Measurements from ENCODE around the gene PIP4K2B.
A peak's percentile ranks its signal among the peaks of the same experiment; 100 is the strongest.

Gene PIP4K2B

GRCh38 chr17:38779965-38780752 is 19.2 kb downstream of the PIP4K2B start:
- DNase-seq (ENCODE audit: low read depth) = no peak

- no peak for DNase-seq (ENCODE audit: low read depth)
Observed at GRCh38 chr17:38777641-38778250, 21.6 kb downstream of the PIP4K2B start.

- no peak for DNase-seq (ENCODE audit: low read depth)
Observed at GRCh38 chr17:38773258-38773657, 26.1 kb downstream of the PIP4K2B start.

- DNase-seq (ENCODE audit: low read depth) = no peak
Observed at GRCh38 chr17:38768417-38768816, 30.9 kb downstream of the PIP4K2B start.

GRCh38 chr17:38766341-38766740 is 33.0 kb downstream of the PIP4K2B start:
- no peak for DNase-seq (ENCODE audit: low read depth)

- no peak for DNase-seq (ENCODE audit: low read depth)
Observed at GRCh38 chr17:38762231-38762630, 37.1 kb downstream of the PIP4K2B start.

- no peak for DNase-seq (ENCODE audit: low read depth)
Observed at GRCh38 chr17:38761612-38762011, 37.7 kb downstream of the PIP4K2B start.

GRCh38 chr17:38753071-38753506 is 46.3 kb downstream of the PIP4K2B start:
- no peak for DNase-seq (ENCODE audit: low read depth)

- peak; percentile 89 for DNase-seq (ENCODE audit: low read depth)
Observed at GRCh38 chr17:38752308-38753070, 46.9 kb downstream of the PIP4K2B start, which contains the start of gene PSMB3. PSMB3 (plus strand) TSS chr17:38752741; CDS start chr17:38752827, 86 bp downstream.

GRCh38 chr17:38751808-38752307 is 47.5 kb downstream of the PIP4K2B start:
- DNase-seq (ENCODE audit: low read depth) = no peak

- no peak for DNase-seq (ENCODE audit: low read depth)
Observed at GRCh38 chr17:38751144-38751807, 48.1 kb downstream of the PIP4K2B start.

GRCh38 chr17:38750312-38751121 is 48.8 kb downstream of the PIP4K2B start:
- no peak for DNase-seq (ENCODE audit: low read depth)

- no peak for DNase-seq (ENCODE audit: low read depth)
Observed at GRCh38 chr17:38750044-38750311, 49.4 kb downstream of the PIP4K2B start.

GRCh38 chr17:38749223-38750043 is 49.9 kb downstream of the PIP4K2B start:
- no peak for DNase-seq (ENCODE audit: low read depth)

- no peak for DNase-seq (ENCODE audit: low read depth)
Observed at GRCh38 chr17:38748892-38749222, 50.5 kb downstream of the PIP4K2B start.

- DNase-seq (ENCODE audit: low read depth) = no peak
Observed at GRCh38 chr17:38748149-38748891, 51.0 kb downstream of the PIP4K2B start, which contains the start of gene PCGF2. PCGF2 (minus strand) TSS chr17:38748336; CDS start chr17:38740402, 7,934 bp downstream.

GRCh38 chr17:38747463-38748148 is 51.8 kb downstream of the PIP4K2B start:
- no peak for DNase-seq (ENCODE audit: low read depth)

GRCh38 chr17:38746849-38747462 is 52.4 kb downstream of the PIP4K2B start:
- DNase-seq (ENCODE audit: low read depth) = no peak
